GM12892 (cell line): ENCODE measurements around the gene NECAB2.

Source experiments
- POLR2A ChIP-seq: IDR thresholded peaks from 2 replicates; pipeline ENCODE4 v1.6.1; 2011; ENCODE audit warnings: low read depth, low read length, control low read depth
- POLR2AphosphoS5 ChIP-seq: IDR thresholded peaks from 2 replicates; pipeline ENCODE4 v1.6.1; 2011; ENCODE audit warnings: low read depth, low read length, control low read depth
- TAF1 ChIP-seq: IDR thresholded peaks from 2 replicates; pipeline ENCODE4 v1.6.1; 2011; ENCODE audit warnings: low read depth, mild to moderate bottlenecking, control low read depth, low read length, borderline replicate concordance

DNA sequence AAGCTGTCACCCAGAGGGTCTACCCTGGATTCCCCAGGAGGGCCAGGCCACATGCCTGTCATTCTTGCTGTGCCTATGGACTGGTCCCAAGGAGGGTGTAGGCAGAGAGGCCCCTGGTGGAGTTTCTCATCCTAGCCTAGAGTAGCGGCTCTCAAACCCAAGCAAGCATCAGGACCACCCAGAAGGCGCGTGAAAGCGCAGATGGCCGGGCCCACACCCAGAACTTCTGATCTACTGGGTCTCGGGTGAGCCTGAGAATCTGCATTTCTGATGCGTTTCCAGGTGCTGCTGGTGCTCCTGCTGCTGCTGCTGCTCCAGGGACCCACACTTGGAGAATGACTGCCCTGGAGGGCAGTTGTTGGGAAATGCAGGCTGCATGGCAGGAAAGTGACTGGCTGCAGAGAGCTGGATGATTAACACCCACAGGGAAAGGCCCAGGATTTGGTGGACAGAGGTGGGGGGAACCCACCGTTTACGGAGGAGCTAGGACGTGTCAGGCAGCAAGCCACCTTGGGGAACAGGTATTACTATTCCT is 24.5 kb upstream of the NECAB2 start:
- TF ChIP-seq TAF1, result no peak
- no peak for TF ChIP-seq POLR2A
- no peak for TF ChIP-seq POLR2AphosphoS5
